ENCODE data around the gene RACGAP1.
"Not testable (repeated sequence)": the region's sequence is repeated elsewhere in the genome, so short reads cannot be mapped to it uniquely, and the experiment has no call there.

Gene RACGAP1

DNA sequence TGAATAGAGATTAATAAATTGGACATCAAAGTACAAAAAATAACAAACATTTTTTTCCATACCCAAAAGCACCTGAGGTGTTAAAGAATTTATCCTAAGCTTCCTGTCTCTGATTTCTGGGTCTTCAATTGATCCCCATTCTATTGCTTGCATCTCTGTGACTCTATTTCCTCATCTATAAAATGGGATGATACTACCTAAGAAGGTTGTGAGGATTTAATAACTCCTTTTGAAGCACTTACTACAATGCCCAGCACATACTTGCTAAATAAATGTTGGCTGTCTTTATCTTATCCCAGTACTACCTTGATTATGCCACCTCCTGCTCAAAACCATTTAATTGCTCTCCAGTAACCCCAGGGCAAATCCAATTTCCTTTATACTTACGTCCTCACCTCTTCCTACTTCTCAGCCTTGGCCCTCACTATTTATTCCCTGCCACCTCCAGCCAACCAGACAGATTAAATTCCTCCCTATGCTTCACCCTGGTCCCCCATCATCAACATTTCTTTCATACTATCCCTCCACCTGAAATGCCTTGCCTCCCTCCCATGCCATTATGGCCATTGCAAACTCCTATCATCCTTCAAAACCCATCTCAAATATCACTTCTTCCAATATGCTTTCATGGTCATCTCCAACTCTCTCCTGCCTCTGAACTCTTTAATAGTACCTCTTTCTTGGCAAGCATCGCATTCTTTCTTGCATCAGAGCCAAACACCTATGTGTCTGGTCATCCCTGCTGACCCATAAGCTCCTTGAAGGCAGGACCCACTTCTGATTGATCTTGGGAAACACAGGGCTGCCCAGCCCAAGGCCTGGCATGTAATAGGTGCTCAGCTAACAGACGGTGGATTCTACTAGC lies 24.2 kb upstream of the RACGAP1 start:
- no peak for TF ChIP-seq POLR2A (IDR thresholded peaks at IDR 0.05; ENCODE audit: low read length)
- DNase-seq: peak in 1 of 2 experiments; percentile 58

DNA sequence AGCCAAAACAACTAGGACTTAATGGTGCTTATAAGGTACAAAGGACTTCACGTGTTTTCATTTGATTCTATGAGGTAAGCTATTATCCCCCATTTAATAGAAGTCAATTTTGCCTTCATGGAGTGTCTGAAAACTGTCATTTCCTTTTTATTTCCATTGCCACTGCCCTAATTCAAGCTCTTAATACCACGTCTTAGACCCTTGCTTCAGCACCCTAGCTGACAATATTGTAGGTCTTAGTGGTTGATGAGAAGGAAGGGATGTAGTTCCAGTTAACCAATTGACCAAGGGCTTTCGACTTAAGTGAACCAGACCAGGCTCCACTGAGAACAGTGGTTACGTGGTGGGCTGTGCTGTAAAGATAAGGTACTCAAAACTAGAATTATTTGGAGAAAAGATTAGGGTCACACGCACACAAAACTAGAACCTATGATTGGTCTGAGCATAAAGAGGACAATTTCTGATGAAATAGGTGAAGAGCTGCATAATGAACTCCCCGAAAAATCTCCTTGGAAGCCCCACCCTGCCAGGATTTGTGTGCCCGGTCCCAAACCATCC lies 22.5 kb upstream of the RACGAP1 start:
- peak; percentile 76 to 91 for DNase-seq
- TF ChIP-seq POLR2A (IDR thresholded peaks at IDR 0.05; ENCODE audit: low read length): no peak
- no peak for TF ChIP-seq GATA1 (IDR thresholded peaks at IDR 0.05; ENCODE audit: low read depth, low read length)

DNA sequence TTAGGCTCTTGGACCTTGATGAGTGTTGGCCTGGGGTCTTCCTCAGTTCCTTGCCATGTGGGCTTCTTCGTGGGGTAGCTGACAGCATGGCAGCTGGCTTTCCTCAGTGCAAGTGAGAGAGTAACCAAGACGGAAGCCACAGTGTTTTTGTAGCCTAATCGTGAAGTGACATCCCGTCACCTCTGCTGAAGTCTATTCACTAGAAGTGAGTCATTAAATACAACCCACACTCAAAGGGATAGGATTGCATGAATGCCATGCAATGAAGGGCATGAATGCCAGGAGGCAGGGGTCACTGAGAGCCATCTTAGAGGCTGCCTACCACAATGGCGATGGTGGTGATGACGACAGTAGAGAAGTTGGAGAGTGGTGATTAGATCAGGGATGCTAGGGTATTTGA lies 18.6 kb upstream of the RACGAP1 start:
- DNase-seq: no peak
- no peak for TF ChIP-seq POLR2A (IDR thresholded peaks at IDR 0.05; ENCODE audit: low read length)
- TF ChIP-seq GATA1 (IDR thresholded peaks at IDR 0.05; ENCODE audit: low read depth, low read length): no peak

DNA sequence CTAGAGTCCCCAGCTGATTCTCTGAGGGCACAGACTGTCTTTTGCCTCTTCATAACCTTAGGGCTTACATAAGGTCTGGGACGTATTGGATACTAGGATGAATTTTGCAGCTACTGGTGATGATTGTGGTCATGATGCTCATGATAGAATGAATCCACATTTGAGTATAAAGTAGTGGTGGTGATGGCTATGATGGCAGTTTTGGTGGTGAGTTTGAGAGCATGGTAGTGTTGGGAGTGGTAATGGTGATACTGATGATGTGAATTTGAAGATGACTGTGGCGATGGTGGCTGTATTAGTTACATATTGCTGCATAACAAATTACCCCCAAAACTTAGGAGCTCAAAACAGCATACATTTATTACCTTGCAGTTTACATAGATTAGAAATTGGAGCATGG lies 18.0 kb upstream of the RACGAP1 start:
- no peak for TF ChIP-seq GATA1 (IDR thresholded peaks at IDR 0.05; ENCODE audit: low read depth, low read length)
- TF ChIP-seq POLR2A (IDR thresholded peaks at IDR 0.05; ENCODE audit: low read length): no peak
- DNase-seq: no peak

DNA sequence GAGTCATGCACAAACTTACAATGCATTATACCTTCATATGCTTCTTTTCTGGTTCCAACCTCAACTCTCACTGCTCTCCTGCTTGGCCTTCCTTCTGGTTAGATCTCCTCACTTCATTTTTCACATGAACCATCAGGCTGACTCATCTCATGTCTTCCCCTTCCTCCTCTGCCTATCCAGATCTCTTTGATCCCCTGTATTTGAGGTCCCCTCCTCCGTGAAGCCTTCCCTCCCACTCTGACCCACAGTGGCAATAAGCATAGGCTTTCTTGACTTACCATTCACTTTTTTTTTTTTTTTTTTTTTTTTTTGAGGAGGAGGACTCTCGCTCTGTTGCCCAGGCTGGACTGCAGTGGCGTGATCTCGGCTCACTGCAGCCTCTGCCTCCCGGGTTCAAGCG lies 17.4 kb upstream of the RACGAP1 start:
- DNase-seq: no peak
- TF ChIP-seq POLR2A (IDR thresholded peaks at IDR 0.05; ENCODE audit: low read length): no peak
- TF ChIP-seq GATA1 (IDR thresholded peaks at IDR 0.05; ENCODE audit: low read depth, low read length): no peak

GRCh38 chr12:50041962-50042361 lies 16.7 kb upstream of the RACGAP1 start:
- TF ChIP-seq GATA1 (IDR thresholded peaks at IDR 0.05; ENCODE audit: low read depth, low read length): no peak
- no peak for TF ChIP-seq POLR2A (IDR thresholded peaks at IDR 0.05; ENCODE audit: low read length)
- DNase-seq: no peak

DNA sequence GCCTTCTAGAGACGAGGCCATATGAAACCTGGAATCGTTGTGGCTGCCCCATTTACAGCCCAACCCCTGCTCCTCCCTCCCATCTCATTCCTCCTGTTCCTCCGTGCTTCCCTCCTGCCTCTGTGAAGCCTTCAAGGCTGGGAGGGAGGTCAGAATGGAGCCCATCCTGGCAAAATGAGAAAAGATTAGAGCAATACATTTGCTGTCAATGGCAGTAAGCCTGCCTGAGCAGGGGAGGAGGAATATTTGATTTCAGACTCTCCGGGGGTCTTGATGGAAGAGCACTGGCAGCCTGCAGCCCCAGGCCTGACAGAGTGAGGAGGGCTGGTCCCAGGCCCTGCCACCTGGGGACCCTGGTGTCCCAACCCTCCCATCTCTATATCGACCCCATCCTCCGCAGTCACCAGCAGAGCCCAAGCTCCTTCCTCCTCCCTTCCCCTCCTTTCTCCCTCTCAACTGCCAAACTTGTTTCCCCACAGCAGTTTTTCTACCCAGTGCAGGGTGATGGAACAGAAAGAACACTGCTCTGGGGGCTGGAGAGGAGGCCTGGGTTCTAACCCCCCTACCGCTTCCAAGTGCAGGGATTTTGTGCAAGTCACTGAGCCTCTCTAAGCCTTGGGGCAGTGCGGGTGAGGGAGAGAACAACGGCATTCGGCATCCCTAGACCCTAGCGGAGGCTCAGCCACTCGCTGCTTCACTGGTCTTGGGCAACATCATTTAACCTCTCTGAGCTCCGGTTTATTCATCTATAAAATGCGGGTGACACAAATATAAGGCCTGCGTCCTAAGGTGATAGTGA lies 16.0 kb upstream of the RACGAP1 start:
- TF ChIP-seq POLR2A (IDR thresholded peaks at IDR 0.05; ENCODE audit: low read length): no peak
- TF ChIP-seq GATA1 (IDR thresholded peaks at IDR 0.05; ENCODE audit: low read depth, low read length): no peak
- DNase-seq: no peak

DNA sequence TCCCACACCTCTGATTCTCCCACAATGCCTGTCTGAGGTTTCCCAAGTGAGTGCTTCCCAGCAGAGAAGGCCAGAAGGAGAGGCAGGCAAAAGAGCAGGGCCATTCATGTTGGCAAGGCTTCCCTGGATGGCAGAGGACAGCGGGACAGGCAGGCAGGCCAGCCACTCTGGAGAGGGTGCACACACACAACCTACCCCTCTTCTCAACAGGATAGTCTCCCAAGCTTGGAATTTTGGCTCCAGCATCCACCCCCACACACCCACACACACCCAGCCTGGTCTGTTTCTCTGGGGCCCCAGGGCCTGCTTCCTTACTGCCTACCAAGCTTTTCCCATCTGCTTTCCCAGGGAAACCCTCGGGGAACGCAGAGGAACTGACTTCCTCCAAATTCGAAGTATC lies 15.4 kb upstream of the RACGAP1 start:
- TF ChIP-seq GATA1 (IDR thresholded peaks at IDR 0.05; ENCODE audit: low read depth, low read length) (no peak), POLR2A (IDR thresholded peaks at IDR 0.05; ENCODE audit: low read length) (no peak)
- no peak for DNase-seq

GRCh38 chr12:50039151-50039835 lies 14.0 kb upstream of the RACGAP1 start:
- DNase-seq: peak; percentile 88 to 94
- no peak for TF ChIP-seq POLR2A (IDR thresholded peaks at IDR 0.05; ENCODE audit: low read length)
- TF ChIP-seq GATA1 (IDR thresholded peaks at IDR 0.05; ENCODE audit: low read depth, low read length): no peak

GRCh38 chr12:50038336-50038735 lies 13.0 kb upstream of the RACGAP1 start:
- no peak for TF ChIP-seq POLR2A (IDR thresholded peaks at IDR 0.05; ENCODE audit: low read length)
- no peak for TF ChIP-seq GATA1 (IDR thresholded peaks at IDR 0.05; ENCODE audit: low read depth, low read length)
- no peak for DNase-seq

GRCh38 chr12:50032854-50033581 lies 7.7 kb upstream of the RACGAP1 start:
- no peak for DNase-seq
- TF ChIP-seq POLR2A (IDR thresholded peaks at IDR 0.05; ENCODE audit: low read length) (no peak), GATA1 (IDR thresholded peaks at IDR 0.05; ENCODE audit: low read depth, low read length) (no peak)

GRCh38 chr12:50032515-50032853 lies 7.2 kb upstream of the RACGAP1 start:
- no peak for TF ChIP-seq GATA1 (IDR thresholded peaks at IDR 0.05; ENCODE audit: low read depth, low read length)
- no peak for TF ChIP-seq POLR2A (IDR thresholded peaks at IDR 0.05; ENCODE audit: low read length)
- no peak for DNase-seq

DNA sequence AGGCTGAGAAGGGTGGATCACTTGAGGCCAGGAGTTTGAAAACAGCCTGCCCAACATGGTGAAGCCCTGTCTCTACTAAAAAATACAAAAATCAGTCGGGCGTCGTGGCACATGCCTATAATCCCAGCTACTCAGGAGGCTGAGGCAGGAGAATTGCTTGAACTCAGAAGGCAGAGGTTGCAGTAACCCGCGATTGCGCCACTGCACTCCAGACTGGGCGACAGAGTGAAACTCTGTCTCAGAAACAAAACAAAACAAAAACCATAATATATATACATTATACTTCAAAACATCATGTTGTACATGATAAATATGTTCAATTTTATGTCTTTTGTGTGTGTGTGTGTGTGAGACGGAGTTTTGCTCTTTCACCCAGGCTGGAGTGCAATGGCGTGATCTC lies 5.2 kb upstream of the RACGAP1 start:
- not testable (repeated sequence) for DNase-seq
